Measurements from ENCODE around the gene CCDC110.

Gene CCDC110

DNA sequence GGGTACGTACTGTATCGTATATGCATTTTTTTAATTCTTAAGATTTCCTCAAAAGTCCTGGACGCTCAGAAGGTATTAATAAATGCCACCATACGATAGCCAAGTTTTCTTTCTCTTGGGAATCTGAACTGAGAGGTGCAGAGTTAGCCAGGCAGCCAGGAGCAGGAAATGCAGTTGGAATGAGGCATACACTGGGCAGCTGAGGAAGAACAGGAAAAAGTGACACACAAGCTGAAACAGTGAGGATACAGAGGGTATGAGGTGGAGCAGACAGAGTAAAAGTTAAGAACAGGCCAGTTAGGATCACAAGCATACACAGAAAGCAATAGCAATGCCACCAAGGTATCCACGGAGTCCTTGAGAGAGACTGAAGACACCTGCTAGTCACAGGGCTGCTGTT, 59.1 kb downstream of the CCDC110 start:
- DNase-seq: no peak

DNA sequence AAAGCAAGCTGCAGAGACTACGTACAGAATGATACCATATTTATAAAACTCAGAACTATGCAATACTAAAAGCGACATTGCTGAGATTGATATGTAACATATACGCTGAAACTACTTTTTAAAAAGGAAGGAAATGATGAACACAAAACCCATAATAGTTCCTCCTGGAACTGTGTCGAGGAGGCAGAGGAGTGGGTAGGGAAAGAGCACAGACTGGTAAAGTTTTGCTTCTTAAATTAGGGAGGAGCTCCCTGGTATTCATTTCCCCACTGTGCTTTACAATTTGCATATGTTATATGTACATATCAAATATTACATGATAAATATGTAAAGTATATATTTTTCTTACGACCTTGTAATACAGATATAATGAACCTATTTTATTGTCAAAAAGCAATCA, 59.7 kb downstream of the CCDC110 start:
- no peak for DNase-seq

DNA sequence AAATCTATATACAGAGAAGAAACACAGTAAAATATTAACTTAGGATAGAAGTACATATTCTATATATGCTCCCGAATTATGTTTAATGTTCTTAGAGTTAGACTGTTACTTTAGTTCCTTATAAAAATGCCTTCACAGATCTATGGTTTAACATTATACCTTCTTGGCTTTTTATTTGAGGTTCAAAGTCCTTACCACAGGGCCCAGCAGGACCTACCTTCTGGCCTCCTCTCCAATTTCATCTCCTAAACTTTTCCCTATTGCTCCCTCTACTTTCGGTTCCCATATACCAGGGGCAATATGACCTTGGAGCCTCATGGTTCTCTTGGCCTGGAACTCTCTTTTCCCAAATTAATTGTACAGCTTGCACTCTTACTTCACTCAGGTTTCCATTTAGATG, 63.1 kb downstream of the CCDC110 start:
- DNase-seq: no peak

DNA sequence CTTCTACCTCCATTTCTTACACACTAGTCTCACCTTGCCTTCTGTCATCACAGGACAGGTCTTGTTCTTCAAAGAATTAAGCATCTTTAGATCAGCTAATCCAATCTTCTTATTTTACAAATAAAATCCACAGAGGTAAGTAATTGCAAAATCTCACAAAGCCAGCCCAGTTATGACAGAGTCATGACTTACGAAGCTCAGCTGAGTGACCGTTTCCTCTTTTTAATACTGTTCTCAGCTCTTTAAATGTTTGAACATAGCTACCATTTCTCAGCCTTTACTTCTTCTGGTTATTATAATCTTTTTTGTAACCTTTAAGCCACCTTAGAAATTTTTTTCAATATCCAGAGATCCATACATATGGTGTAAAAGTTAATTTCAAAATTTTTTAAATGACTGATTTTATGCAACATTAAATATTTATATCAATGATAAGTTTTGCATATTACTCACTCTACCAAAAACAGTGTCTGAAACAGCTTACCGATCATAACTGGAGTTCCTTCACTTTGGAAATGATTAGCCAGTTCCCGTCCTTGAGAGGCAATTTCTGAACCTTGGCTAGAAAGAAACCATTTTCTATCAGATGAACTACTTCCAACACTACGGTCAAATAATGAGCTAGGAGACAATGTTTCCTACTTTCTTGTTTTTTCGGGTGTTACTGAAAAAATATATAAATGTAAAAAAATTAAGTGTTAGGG, 66.1 kb downstream of the CCDC110 start:
- DNase-seq: no peak

DNA sequence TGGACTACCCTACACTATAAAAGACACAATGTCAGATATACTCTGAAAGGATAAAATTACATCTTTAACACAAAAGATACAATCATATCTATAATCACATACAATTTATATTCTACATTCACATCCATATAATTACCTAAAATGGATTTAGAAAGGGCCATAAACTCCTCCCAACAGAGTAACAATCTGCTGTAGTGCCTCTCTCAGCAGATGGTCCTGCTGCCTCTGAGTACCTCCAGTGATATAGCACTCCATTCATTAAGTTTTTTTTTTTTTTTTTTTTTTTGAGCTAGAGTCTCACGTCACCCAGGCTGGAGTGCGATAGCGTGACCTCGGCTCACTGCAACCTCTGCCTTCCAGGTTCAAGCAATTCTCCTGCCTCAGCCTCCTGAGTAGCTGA, 67.5 kb downstream of the CCDC110 start:
- DNase-seq: no peak

DNA sequence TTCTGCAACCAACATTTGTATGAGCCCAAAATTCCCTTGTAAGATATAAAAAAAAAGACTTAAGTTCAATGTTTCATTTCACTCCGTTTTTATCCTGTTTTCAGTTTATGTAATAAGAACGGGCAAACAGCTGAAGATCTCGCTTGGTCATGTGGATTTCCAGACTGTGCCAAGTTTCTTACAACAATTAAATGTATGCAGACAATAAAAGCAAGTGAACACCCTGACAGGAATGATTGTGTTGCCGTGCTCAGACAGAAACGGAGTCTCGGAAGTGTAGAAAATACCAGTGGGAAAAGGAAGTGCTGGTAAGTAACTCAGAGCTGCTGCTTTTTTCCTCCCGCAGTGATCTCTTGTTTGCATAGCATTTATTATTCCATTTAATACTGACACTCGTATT, 72.1 kb downstream of the CCDC110 start:
- DNase-seq: no peak

DNA sequence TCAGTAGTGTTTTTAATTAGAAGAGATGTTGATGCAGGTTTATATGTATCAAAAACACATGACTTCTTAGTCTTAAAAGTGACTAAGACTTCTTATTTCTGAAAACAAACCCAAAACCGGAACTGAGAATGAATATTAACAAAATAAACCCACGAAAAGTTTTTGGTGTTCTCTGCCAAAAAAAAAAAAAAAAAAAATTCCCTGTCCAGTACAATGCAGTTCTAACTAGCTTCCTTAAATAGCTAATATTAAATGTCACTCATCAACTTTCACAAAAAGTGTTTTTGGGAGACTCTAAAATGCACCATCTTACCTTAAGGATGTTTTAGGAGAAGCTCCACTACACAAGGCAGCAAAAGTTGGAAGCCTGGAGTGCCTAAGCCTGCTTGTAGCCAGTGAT, 72.9 kb downstream of the CCDC110 start:
- DNase-seq: no peak

DNA sequence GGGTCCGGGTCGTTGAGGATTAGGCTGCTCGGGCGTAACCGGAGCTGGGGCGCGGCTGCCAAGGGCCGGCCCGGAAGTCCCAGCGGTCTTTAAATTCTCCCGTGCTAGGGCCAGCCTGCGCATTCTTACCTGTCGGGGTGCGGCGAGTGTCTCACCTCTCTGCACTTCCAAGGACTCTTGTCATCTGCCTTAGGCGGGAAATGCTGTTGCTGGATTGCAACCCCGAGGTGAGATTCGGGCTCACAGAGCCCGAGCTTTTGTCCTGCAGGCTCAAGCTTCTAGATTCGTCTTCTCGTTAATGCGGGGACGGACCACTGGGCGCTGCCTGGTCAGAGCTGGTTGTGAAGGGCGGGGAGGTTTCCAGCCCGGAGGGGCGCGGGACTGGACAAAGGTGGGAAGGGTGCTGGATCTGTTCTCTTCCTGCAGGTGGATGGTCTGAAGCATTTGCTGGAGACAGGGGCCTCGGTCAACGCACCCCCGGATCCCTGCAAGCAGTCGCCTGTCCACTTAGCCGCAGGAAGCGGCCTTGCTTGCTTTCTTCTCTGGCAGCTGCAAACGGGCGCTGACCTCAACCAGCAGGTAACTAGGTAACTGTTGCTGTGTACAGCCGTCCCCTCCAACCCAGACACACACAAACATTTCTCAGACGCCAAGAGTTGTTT, 74.7 kb downstream of the CCDC110 start, which contains the start of gene ANKRD37:
Gene ANKRD37 (plus strand): TSS at position 118 of the 662 bp plus-strand sequence. CDS start 83 bp downstream, at position 201.
- peak; percentile 40 for DNase-seq

DNA sequence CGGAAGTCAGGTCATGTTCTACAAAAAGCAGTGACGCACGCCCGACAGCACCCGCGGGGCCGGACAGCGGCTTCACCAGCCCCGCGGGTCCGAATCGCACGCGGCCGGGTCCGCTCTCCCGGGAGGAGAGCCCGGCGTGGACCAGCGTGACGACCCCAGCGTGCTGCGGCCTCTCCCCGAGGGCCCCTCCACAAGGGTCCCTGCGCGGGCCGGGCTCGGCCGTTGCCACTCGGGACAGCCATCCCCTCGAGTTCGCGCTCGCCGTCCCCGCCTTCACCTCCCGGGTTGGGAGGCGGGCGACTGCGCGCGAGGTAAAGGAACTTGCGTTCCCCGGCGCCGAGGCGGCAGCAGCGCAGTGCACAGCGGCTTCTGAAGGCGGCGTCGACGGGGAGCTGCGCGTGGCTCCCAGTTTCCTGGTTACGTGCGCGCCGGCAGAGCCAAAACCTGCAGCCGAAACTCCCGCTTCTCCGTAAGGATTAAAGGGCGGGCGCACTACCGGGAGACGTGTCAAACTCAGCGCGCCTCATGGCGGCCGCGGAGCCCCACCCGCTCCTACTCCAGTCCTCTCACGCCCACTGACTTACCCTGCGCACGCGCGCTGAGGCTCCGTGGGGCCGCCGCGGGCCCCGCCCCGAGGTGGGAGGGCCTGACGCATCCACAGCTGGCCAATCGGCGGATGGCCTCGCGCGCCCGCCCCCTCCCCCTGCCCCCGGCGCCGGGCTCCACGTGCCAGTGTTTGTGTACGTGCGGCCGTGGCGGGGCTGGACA, 75.4 kb downstream of the CCDC110 start:
- DNase-seq: peak; percentile 93

DNA sequence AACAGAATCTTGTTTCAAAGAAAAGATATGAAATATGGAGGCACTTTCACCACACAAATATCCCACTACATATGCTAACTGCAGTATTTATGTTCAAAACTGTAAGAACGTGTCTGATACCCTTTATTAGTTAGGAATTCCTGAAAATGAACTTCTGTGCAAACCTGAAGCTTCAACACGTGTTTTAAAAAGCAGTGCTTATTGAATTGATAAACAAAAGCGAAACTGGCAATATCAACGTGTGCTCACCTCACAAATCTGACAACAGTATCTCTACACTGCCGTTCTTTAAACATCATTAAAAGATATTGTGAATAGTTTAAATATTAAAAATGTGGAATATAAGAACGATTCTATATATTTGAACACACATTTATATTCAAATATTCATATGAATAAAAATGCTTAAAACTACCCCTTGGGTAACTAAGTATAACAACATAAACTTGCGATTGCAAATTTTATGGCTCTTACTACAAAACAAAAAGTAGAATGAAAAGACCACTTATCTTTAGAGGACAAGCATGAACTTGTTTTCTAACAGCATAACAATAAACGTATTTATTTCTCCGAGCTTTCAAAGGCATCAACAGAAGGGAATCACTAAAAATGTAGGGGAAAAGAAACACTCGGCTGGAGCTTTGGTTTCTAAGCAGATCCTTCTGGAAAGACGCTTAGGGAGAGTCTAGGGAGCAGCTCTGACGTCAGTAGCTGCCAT, 76.1 kb downstream of the CCDC110 start, which contains the start of gene LRP2BP:
Gene LRP2BP (minus strand): TSS at position 687 of the 718 bp plus-strand sequence. CDS start 17,738 bp downstream, outside the sequence.
- no peak for DNase-seq
